ENCODE data around the gene ZNF532.
"Not testable (repeated sequence)": the region's sequence is repeated elsewhere in the genome, so short reads cannot be mapped to it uniquely, and the experiment has no call there.

The ZNF532 gene

GRCh38 chr18:59011786-59012185 is 147.1 kb downstream of the ZNF532 start:
- FAIRE-seq = no peak

GRCh38 chr18:59012815-59013705 is 148.4 kb downstream of the ZNF532 start:
- FAIRE-seq = no peak

GRCh38 chr18:59013744-59014143 is 149.1 kb downstream of the ZNF532 start:
- FAIRE-seq = no peak

GRCh38 chr18:59015531-59016152 is 151.0 kb downstream of the ZNF532 start:
- no peak for FAIRE-seq

GRCh38 chr18:59021500-59021899 is 156.8 kb downstream of the ZNF532 start:
- FAIRE-seq = no peak

GRCh38 chr18:59022167-59022945 is 157.7 kb downstream of the ZNF532 start:
- FAIRE-seq = no peak

GRCh38 chr18:59024829-59025228 is 160.2 kb downstream of the ZNF532 start:
- no peak for FAIRE-seq

GRCh38 chr18:59025532-59025931 is 160.9 kb downstream of the ZNF532 start:
- not testable (repeated sequence) for FAIRE-seq

GRCh38 chr18:59026364-59026763 is 161.7 kb downstream of the ZNF532 start:
- no peak for FAIRE-seq

- no peak for FAIRE-seq
These were observed 162.2 kb downstream of the ZNF532 start for GRCh38 chr18:59026831-59027410.

- FAIRE-seq = no peak
These were observed 165.2 kb downstream of the ZNF532 start for GRCh38 chr18:59029663-59030429.

GRCh38 chr18:59032308-59032707 is 167.6 kb downstream of the ZNF532 start:
- FAIRE-seq = no peak

- FAIRE-seq = no peak
These were observed 168.7 kb downstream of the ZNF532 start for GRCh38 chr18:59033359-59033758.

- no peak for FAIRE-seq
These were observed 169.3 kb downstream of the ZNF532 start for GRCh38 chr18:59033974-59034373.

- no peak for FAIRE-seq
These were observed 170.9 kb downstream of the ZNF532 start for GRCh38 chr18:59035591-59035990.

Measured in colon (tissue), 2 donors.